Ovary (tissue), 9 donors: ENCODE results near the gene ZNF346. TPM values are rescaled to one million over a fixed set of nuclear protein-coding genes. Genes with fewer than 3 reads are reported as not detected.

Experiments
- DNase-seq, 5 donors: peaks; one replicate each; pipeline ENCODE4 v3.0.0-alpha.2; 2019 to 2020
- H3K27ac ChIP-seq, 2 donors: fragments of 200-600 bp; one replicate each; pipeline versions ENCODE4 v1.5.1 to v1.8.0; 2019 to 2022
- H3K27me3 ChIP-seq: fragments of 200-600 bp; one replicate; pipeline ENCODE4 v1.8.0; 2022
- H3K36me3 ChIP-seq: fragments of 200-600 bp; sonication (generic); one replicate; pipeline ENCODE4 v1.5.1; 2019
- H3K4me1 ChIP-seq: one replicate; pipeline ENCODE4 v1.8.1; 2013; ENCODE audit warnings: mild to moderate bottlenecking, moderate library complexity; ENCODE audit not compliant: insufficient read depth
- H3K4me3 ChIP-seq: fragments of 200-600 bp; sonication (generic); one replicate; pipeline ENCODE4 v1.5.1; 2017
- H3K9me3 ChIP-seq, 2 donors: fragments of 200-600 bp in 1 of 2; sonication (generic) in 1 of 2; one replicate each; pipeline versions ENCODE4 v1.5.1 to v1.8.1; 2013 to 2019; ENCODE audit warnings: mild to moderate bottlenecking in 1 of 2, moderate library complexity in 1 of 2
- EP300 ChIP-seq: sonication (generic); formaldehyde crosslinking; IDR thresholded peaks from one replicate; pipeline ENCODE4 v1.6.1; 2017; ENCODE audit warnings: antibody characterized with exemption
- POLR2A ChIP-seq: fragments of 450-650 bp; IDR thresholded peaks from one replicate; pipeline ENCODE4 v1.6.1; 2017; ENCODE audit warnings: antibody characterized with exemption, mild to moderate bottlenecking, moderate library complexity
- WGBS, 3 donors: extraction: QIAGEN DNeasy Blood & Tissue Kit in 1 of 3; methylation state at CpG; one replicate each; pipeline versions ENCODE4 v1.1.5 to v1.1.7; 2013 to 2017; 5-methylcytosine and 5-hydroxymethylcytosine counted together
- intact Hi-C, 4 donors: fragments of 100-400 bp; cut with DNase I; formaldehyde crosslinking; loops; one replicate each; pipeline versions ENCODE4 v1.11.0 to v1.15.1; 2022 to 2023
- polyA plus RNA-seq, 2 donors: library from polyadenylated mRNA; stranded (reverse); fragments of 200-250 nt in 1 of 2; fragments of 350-450 nt in 1 of 2; fragmentation: Illumina TruSeq in 1 of 2; extraction: RNeasy Lipid Tissue Mini Kit (QIAGEN cat#74804) in 1 of 2; gene quantifications; one replicate each; pipeline ENCODE4 v1.2.3, GENCODE V29; 2013 to 2014
- total RNA-seq, 7 donors: library from RNA; depleted of rRNA in 2 of 7; stranded (reverse); fragments of >200 nt in 2 of 7; fragmentation: NEBNext Ultra II Directional in 3 of 7; extraction: Animal tissue kit (Norgen Biotek cat#: 25700) in 3 of 7; gene quantifications; one replicate each; pipeline versions ENCODE4 v1.1.0 to v1.2.4, GENCODE V29; 2016 to 2023
- TF ChIP-seq, protein P1 (sequence below), 3 donors: fragments of 450-650 bp in 2 of 3; fragments of 200-600 bp in 1 of 3; IDR thresholded peaks; one replicate each; pipeline versions ENCODE4 v1.5.1 to v1.8.0; 2016 to 2022; ENCODE audit warnings: antibody characterized with exemption in 3 of 3, mild to moderate bottlenecking in 1 of 3
- donor health status: DM: no; HTN: no; CAD: no; lungs with moderate emphysema.
- donor health status: DM: no; HTN: no; CAD: no.
- donor health status: Bipolar disorder and iron deficiency.
- donor health status: DM: yes; HTN: yes; CAD: no.
- donor health status: DM: no; HTN: no; CAD: no.
- donor health status: DM: yes; HTN: yes; CAD: no.

ZNF346 gene
- total and polyA plus RNA-seq, 9 donors = 15.2 to 27.7 (median 24.2) TPM

DNA sequence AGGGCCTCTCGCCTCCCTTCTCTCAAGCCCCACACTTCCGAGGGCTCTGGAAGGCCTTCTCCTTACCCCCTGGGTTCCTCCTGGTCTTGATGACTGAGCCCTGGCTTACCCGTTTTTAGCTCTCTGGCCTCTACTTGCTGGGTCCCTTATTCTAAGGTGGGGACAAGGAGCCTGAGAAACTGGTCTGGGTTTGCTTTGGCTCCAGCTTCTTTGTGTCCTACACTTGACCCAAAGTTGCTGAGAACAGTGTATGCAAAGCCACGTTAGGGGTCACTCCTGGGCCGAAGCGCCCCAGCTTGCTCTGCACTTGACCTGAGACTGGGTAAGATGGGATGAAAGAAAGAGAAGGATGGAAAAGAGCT is 788 bp downstream of the ZNF346 start:
- TF ChIP-seq, protein P1, sequence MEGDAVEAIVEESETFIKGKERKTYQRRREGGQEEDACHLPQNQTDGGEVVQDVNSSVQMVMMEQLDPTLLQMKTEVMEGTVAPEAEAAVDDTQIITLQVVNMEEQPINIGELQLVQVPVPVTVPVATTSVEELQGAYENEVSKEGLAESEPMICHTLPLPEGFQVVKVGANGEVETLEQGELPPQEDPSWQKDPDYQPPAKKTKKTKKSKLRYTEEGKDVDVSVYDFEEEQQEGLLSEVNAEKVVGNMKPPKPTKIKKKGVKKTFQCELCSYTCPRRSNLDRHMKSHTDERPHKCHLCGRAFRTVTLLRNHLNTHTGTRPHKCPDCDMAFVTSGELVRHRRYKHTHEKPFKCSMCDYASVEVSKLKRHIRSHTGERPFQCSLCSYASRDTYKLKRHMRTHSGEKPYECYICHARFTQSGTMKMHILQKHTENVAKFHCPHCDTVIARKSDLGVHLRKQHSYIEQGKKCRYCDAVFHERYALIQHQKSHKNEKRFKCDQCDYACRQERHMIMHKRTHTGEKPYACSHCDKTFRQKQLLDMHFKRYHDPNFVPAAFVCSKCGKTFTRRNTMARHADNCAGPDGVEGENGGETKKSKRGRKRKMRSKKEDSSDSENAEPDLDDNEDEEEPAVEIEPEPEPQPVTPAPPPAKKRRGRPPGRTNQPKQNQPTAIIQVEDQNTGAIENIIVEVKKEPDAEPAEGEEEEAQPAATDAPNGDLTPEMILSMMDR (IDR thresholded peaks at IDR 0.05) = no peak
- TF ChIP-seq EP300 (no peak), POLR2A (no peak)
- WGBS, 3 donors = 7 to 13% (median 9%) methylated on average over 6 of the region's 6 CpGs
- peak in 2 of 5 donors; percentile 11 to 22 for DNase-seq
- Histone ChIP-seq H3K4me1 (peaks cover 3% of the 10 kb centered on the region), H3K27me3 (no peaks in the 10 kb centered on the region), H3K36me3 (no peaks in the 10 kb centered on the region), H3K4me3 (peak overlapping the region; percentile 64), H3K27ac (peak overlapping the region in 1 of 2 donors; percentile 79), H3K9me3 (no peaks in the 10 kb centered on the region)
- intact Hi-C loops = no loop called here

DNA sequence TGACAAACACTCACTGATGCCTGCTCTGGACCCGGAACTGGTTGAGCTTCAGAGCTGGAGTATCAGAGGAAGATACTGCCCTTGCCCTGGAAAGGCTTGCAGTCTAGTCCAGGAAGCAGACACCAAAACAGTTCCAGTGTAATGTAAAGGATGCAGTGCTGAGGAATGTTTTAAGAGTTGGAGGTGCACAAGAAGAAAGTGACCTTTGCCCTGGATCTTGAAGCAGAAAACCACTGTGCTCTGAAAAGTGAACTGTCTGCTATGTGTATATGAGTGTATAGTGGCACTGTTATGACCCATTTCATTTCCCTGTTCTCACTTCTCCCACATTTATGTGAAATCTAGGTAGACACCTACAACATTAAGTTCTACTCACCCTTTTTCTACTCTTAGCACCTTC is 2.1 kb downstream of the ZNF346 start:
- Histone ChIP-seq H3K9me3 (no peaks in the 10 kb centered on the region), H3K4me1 (peaks cover 3% of the 10 kb centered on the region), H3K27me3 (no peaks in the 10 kb centered on the region), H3K27ac (no peak overlapping the region), H3K36me3 (no peaks in the 10 kb centered on the region), H3K4me3 (no peak overlapping the region)
- WGBS, 3 donors = 93 to 100% (median 94%) methylated on average over 1 of the region's 1 CpG
- intact Hi-C loops = no loop called here
- no peak for DNase-seq
- no peak for TF ChIP-seq POLR2A
- TF ChIP-seq, protein P1 (IDR thresholded peaks at IDR 0.05) = no peak
- no peak for TF ChIP-seq EP300

DNA sequence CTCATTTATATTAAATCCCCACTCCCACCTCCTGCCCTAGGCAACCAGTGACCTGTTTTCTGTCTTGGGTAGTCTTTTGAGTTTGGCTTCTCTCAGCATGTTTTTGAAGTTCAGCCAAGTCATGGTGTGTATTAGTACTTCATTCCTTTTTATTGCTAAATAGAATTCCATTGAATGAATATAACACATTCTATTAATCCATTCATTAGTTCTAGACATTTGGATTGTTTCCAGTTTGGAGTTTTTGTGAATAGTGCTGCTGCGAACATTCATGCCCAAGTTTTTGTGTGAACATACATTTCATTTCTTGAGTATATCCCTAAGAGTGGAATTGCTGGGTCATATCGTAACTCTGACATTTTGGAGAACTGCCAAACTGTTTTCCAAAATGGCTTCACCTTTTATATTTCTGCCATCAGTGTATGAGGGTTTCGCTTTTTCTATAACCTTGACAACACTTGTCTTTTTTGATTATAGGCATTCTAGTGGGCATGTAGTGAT is 2.7 kb downstream of the ZNF346 start:
- Histone ChIP-seq H3K4me3 (no peak overlapping the region), H3K27me3 (no peaks in the 10 kb centered on the region), H3K36me3 (no peaks in the 10 kb centered on the region), H3K9me3 (no peaks in the 10 kb centered on the region), H3K4me1 (peaks cover 3% of the 10 kb centered on the region), H3K27ac (no peak overlapping the region)
- intact Hi-C loops = no loop called here
- WGBS, 3 donors = 79 to 90% (median 86%) methylated on average over 3 of the region's 3 CpGs
- DNase-seq = no peak
- TF ChIP-seq EP300 (no peak), POLR2A (no peak)
- TF ChIP-seq, protein P1 (IDR thresholded peaks at IDR 0.05) = no peak

DNA sequence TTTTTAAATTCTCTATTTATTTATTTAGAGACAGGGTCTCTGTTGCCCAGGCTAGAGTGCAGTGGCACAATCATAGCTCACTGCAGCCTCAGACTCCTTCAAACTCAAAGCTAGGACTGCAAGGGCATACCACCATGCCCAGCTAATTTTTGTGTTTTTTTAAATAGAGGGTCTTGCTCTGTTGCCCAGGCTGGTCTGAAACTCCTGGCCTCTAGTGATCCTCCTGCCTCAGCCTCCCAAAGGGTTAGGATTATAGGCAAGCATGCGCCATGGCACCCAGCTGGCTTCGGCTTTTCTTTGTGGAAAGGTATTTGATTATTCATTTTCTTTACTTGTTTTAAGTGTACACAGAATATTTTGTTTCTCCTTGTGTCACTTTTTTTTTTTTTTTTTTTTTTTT is 5.2 kb downstream of the ZNF346 start:
- Histone ChIP-seq H3K27ac (no peak overlapping the region), H3K4me1 (peaks cover 2% of the 10 kb centered on the region), H3K27me3 (no peaks in the 10 kb centered on the region), H3K4me3 (no peak overlapping the region), H3K9me3 (no peaks in the 10 kb centered on the region), H3K36me3 (no peaks in the 10 kb centered on the region)
- intact Hi-C loops = no loop called here
- 97 to 98% (median 97%) methylated on average over 2 of the region's 2 CpGs for WGBS, 3 donors
- no peak for DNase-seq
- TF ChIP-seq, protein P1 (IDR thresholded peaks at IDR 0.05) = no peak
- no peak for TF ChIP-seq EP300
- no peak for TF ChIP-seq POLR2A
